GM12872 (cell line): Measurements from ENCODE around the gene GSTO2.

Experiments
- TF ChIP-seq, protein P1 (sequence below): IDR thresholded peaks from 3 replicates; pipeline ENCODE4 v1.5.1; 2011; ENCODE audit warnings: low read depth, mild to moderate bottlenecking, low read length, moderate library complexity; ENCODE audit not compliant: insufficient read depth

Gene GSTO2

DNA sequence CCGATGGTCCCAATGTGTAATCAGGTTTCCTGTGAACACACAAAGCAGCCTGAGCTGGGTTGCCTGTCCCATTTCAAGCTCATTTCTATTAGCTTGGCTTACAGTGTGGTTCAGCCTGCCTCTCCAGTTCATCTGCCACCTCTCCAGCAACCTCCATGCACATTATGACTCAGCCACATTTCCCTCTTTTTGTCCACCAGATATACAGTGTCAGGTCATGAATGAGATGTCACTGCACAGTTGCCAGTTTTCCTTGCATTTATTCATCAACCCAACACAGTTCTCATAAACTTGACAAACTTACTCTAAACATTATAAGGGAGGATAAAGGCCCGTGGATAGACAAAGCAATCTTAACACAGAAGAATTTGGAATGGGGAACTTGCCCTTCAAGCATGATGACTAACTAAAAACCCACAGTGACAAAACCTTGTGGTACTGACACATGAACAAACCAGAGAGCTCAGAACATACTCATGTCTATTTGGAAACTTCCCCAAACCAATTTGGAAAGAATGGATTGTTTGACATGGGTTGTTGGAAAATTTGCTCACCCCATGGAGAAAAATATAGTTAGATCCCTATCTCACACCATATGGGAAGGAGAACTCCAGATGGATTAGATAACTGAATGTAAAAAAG, 82.2 kb downstream of the GSTO2 start:
- TF ChIP-seq, protein P1, sequence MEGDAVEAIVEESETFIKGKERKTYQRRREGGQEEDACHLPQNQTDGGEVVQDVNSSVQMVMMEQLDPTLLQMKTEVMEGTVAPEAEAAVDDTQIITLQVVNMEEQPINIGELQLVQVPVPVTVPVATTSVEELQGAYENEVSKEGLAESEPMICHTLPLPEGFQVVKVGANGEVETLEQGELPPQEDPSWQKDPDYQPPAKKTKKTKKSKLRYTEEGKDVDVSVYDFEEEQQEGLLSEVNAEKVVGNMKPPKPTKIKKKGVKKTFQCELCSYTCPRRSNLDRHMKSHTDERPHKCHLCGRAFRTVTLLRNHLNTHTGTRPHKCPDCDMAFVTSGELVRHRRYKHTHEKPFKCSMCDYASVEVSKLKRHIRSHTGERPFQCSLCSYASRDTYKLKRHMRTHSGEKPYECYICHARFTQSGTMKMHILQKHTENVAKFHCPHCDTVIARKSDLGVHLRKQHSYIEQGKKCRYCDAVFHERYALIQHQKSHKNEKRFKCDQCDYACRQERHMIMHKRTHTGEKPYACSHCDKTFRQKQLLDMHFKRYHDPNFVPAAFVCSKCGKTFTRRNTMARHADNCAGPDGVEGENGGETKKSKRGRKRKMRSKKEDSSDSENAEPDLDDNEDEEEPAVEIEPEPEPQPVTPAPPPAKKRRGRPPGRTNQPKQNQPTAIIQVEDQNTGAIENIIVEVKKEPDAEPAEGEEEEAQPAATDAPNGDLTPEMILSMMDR = no peak

DNA sequence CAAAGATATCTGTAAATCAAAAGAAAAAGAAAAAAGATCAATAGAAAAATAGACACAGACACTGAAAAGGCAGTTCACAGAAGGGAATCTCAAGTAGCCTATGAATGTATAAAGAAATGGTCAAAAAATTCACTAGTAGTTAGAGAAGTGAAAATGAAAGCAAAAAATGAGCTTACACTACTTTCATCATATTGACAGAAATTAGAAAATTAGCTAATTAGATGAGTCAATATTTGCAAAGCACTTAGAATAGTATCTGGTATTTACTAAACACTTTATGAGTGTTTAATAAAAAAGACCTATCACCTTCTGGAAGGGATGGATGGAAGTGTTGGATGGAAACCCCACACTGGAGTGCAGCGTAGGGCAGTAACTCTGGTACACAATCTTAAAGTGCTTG, 82.9 kb downstream of the GSTO2 start:
- TF ChIP-seq, protein P1 = no peak

DNA sequence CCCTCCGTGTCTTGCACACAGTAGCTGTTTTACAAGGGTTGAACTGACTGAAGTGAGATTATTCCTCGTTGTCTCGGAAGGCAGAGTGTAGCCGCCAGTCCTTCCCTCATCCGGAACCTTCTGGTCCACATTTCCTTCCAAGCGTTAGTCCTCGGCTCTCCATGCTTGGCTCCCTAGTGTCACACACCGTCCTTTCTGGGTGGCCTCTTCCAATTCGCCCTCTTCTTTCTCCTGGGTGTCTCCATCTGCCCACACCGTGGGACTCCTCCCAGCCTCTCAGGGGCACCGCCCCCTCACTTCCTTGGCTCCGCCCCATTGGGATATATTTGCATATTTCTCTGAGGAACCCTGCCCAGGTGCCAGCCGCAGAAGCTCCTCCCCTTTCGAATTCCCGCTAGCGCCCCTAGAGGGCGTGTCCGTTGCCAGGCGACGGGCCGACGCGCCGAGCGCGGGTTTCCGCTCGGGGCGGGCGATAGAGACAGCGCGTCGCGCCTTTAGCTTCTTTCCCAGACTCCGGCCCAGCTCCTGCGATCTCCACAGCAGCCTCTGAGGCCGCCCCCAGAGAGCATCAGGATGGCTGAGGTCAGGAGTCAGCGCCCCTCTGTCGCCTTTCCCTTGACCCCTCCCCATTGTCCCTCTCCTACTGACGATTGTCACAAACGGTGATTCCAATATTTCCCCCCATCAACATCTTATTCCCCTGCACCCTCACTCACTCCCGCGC, 84.5 kb downstream of the GSTO2 start, which contains the start of gene CFAP58:
Gene CFAP58 (plus strand): TSS at position 509 of the 724 bp plus-strand sequence. CDS start 65 bp downstream, at position 574.
- TF ChIP-seq, protein P1 = peak; percentile 80
